PFSK-1 (cell line): ENCODE results near the gene HOXA3.

Source experiments
- FOXP2 ChIP-seq: optimal IDR thresholded peaks from 2 replicates; pipeline ENCODE3; 2011; ENCODE audit warnings: borderline replicate concordance, control low read depth, inconsistent platforms; ENCODE audit not compliant: insufficient read depth; ENCODE audit errors: extremely low read length, extremely low read depth
- POLR2AphosphoS5 ChIP-seq: IDR thresholded peaks from 2 replicates; pipeline ENCODE4 v1.6.1; 2012; ENCODE audit warnings: low read depth, mild to moderate bottlenecking, control low read depth, low read length, moderate library complexity
- REST ChIP-seq, 2 experiments: IDR thresholded peaks; 2 replicates each; pipeline versions ENCODE4 v1.6.1 to v1.8.0; 2011 to 2012; ENCODE audit warnings: low read depth in 2 of 2, low read length in 2 of 2, control low read depth in 1 of 2, inconsistent platforms in 1 of 2, mild to moderate bottlenecking in 1 of 2, moderate library complexity in 1 of 2; ENCODE audit not compliant: insufficient read depth in 1 of 2
- SIN3A ChIP-seq: IDR thresholded peaks from 2 replicates; pipeline ENCODE4 v1.6.1; 2012; ENCODE audit warnings: mild to moderate bottlenecking, low read length, moderate library complexity, borderline replicate concordance; ENCODE audit not compliant: insufficient read depth
- TAF1 ChIP-seq: IDR thresholded peaks from 2 replicates; pipeline ENCODE4 v1.6.1; 2012; ENCODE audit warnings: low read length, control low read depth, borderline replicate concordance; ENCODE audit not compliant: insufficient read depth

DNA sequence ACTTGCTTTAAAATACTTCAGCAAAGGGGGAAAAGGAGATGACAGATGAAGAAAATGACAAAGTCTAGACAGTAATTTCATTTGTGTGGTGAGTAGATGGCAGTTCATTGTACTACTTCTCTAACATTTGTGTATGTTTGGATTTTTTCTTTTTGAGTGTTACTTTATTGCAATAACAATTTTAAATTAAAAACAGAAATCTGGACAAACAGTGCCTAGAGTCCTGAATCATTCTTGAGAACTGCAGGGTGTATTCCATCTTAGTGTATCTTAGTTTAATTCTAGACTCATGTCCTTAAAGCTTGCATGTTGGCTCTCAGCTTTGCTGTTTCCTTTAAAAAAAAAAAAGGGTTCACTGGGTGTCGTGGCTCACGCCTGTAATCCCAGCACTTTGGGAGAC lies 87.7 kb downstream of the HOXA3 start:
- no peak for TF ChIP-seq POLR2AphosphoS5
- TF ChIP-seq SIN3A = no peak
- no peak for TF ChIP-seq TAF1
- TF ChIP-seq REST (IDR thresholded peaks at IDR 0.05; ENCODE audit: insufficient read depth in 1 of 2, low read depth in 2 of 2, low read length in 2 of 2) = no peak
- TF ChIP-seq FOXP2 = no peak
